ENCODE measurements around the gene CEP290.
A peak's percentile ranks its signal among the peaks of the same experiment; 100 is the strongest.
"Not testable (repeated sequence)": the region's sequence is repeated elsewhere in the genome, so short reads cannot be mapped to it uniquely, and the experiment has no call there.

Gene CEP290

DNA sequence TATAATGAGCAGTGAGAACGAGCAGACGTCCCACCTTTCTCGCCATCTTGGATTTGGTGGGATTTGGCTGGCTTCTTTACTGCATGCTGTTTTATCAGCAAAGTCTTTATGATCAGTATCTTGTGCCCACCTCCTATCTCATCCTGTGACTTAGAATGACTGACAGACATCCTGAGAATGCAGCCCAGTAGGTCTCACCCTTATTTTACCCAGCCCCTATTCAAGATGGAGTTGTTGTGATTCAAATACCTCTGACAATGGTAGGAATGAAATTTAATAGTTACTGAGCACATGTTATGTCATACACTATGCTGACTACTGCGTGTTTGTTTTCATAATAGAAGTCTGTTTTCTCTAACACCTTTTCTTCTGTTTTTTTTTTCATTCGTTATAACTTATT is 2.1 kb upstream of the CEP290 start:
- no peak overlapping the region for H3K4me3 ChIP-seq (ENCODE audit: low read depth, low read length)

DNA sequence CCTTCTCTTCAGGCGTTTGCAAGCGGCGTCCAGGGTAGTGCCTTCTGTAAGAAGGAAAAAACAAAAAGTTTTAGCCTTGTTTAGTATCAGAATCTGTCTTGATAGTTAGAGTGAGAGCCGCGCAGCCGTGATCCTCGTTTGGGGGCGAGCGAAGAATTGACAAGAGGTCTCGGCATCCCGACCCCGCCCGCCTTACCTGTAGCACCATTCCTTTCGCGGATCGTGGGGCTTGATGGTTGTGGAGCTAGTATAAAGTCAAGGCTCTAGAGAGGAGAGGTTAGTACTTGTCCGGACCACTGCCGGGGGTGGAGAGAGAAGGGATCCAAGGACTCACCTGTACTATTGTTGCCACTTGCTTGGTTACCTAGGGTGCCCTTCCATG is 713 bp upstream of the CEP290 start:
- peak overlapping the region; percentile 89 for H3K4me3 ChIP-seq (ENCODE audit: low read depth, low read length)

DNA sequence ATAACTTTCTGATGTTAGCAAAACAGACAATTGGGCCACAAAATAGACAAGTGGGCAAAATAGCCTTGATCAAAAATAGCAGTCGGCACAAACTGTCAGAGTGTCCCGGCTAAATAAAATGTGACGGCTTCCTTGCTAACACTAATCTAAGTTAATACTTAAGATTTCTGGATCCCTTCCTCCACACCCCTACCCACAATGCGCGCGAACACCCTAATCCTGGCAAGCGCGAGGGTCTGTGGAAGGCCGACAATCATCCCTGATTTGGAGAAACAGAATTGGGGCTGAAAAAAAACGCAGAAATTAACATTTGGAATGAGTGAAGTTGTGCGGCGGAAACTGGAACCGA is 489 bp downstream of the CEP290 start:
- peak overlapping the region; percentile 89 for H3K4me3 ChIP-seq (ENCODE audit: low read depth, low read length)

DNA sequence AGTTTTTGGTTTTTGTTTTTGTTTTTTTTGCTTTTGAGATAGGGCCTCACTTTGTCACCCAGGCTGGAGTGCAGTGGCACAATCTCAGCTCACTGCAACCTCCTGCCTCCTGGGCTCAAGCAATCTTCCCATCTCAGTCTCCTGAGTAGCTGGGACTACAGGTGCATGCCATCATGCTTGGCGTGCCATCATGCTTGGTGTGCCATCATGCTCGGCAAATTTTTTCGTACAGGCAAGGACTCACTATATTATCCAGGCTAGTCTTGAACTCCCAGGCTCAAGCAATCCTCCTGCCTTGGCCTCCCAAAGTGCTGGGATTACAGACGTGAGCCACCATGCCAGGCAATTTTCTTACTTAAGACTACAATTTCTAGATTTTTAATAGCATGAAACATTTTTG is 2.2 kb downstream of the CEP290 start:
- not testable (repeated sequence) for H3K4me3 ChIP-seq (ENCODE audit: low read depth, low read length)

DNA sequence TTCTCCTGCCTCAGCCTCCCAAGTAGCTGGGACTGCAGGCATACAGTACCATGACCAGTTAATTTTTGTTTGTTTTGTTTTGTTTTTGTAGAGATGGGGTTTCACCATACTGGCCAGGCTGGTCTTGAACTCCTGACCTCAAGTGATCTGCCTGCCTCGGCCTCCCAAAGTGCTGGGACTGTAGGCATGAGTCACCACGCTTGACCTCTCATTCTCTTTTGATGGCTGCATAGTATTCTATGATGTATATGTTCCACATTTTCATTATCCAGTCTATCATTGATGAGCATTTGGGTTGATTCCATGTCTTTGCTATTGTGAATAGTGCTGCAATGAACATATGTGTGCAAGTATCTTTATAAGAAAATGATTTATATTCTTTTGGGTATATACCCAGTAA is 8.7 kb downstream of the CEP290 start:
- not testable (repeated sequence) for H3K4me3 ChIP-seq (ENCODE audit: low read depth, low read length)

DNA sequence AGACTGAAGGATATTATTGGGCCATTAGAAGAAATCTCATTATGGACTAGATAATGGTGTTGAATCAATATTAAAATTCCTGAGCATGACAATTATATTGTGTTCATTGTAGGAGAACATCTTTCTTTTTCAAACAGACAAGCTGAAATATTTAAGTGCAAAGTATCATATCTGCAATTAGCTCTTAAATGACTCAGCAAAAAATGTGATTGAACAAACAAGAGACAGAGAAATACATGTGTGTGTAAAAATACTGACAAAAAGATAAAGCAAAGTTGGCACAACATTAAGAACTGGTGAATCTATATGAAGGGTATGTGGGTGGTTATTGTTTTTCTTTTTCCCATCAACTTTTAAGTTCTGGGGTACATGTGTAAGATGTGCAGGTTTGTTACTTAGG is 9.5 kb downstream of the CEP290 start:
- H3K4me3 ChIP-seq (ENCODE audit: low read depth, low read length) = no peak overlapping the region

DNA sequence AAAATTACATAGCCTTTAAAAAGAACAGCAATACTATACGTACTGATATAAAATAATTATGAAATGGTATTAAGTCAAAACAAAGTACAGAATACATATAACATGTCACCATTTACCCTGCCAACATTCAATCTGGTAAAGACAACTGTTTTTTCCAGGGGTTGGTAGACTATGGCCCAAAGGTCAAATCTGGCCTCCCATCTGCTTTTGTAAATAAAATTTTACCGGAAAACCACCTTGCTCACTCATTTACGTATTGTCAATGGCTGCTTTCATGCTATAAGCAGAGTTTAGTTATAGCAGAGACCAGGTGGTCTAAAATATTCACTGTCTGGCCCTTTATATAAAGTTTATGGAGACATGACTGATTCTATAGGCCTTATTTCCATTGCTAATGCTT is 14.0 kb downstream of the CEP290 start:
- H3K4me3 ChIP-seq (ENCODE audit: low read depth, low read length) = no peak overlapping the region

DNA sequence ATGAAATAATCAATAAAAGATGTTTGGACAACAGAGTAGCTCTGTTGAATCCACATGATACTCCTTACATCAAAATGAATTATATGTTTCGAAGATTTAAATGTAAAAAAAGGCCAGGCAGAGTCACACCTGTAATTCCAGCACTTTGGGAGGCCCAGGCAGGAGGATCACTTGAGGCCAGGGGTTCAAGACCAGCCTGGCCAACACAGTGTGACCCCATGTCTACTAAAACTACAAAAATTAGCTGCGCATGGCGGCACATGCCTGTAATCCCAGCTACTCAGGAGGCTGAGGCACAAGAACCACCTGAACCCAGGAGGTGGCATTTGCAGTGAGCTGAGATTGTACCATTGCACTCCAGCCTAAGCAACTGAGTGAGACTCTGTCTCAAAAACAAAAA is 14.8 kb downstream of the CEP290 start:
- H3K4me3 ChIP-seq (ENCODE audit: low read depth, low read length) = no peak overlapping the region

DNA sequence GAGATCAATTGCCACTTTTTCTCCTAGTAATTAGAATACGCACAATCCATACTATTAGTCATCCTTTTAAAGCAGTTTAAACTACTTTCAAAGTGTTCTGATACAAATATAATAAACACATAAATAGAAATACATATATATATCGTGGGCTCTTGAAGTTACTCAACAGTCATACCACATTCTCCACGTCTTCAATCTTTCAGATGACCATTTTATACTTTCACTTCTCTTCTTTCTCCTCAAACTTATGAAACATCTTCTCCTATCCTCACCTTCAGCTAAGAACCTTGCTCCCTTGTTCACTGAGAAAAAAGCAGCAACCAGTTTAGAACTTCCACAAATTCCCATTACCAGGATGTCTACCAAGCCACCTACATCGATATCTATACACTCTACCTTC is 19.2 kb downstream of the CEP290 start:
- no peak overlapping the region for H3K4me3 ChIP-seq (ENCODE audit: low read depth, low read length)

DNA sequence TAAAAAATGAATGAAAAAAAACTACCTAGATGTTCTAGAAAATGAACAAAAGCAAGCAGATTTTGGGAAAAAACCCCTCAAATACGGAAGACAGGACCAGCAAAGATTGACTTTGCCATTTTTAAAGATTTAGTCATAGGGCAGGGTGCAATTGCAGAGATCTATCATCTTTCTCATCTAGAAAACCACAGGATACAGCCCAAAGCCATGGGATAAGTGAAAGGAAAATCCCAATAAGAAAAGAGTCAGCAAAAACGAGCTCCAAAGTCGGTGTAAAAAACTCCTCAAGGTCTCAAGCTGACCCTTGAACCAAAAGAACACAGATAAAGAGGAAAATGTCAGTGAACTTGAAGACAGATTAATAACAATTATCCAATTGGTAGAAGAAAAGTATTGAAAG is 28.0 kb downstream of the CEP290 start:
- no peak overlapping the region for H3K4me3 ChIP-seq (ENCODE audit: low read depth, low read length)

DNA sequence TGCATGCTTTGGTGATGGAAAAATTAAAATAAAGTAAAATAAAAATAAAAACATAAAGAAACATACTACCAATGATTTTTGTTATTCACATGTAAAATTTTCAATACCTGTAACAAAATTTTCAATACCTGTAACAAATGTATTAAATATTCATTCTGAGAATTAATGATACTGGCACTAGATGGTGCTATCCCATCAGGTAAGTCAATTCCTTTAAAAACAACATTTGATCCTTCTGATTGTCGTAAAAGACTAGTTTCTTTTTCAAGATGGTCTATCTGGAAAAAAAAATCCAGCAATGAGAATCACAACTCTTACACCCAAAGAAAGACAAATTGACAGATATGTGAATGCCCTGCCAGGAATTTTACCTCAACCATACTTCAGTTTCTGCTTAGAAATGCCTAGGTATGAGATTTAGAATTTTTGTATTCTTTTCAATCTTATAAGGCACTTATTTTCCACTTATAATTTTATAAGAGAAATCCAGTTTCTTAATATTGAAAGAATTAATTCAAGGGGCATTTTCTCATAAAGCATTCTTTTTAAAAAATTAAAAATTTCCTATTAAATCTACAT is 30.7 kb downstream of the CEP290 start:
- H3K4me3 ChIP-seq (ENCODE audit: low read depth, low read length) = no peak overlapping the region

DNA sequence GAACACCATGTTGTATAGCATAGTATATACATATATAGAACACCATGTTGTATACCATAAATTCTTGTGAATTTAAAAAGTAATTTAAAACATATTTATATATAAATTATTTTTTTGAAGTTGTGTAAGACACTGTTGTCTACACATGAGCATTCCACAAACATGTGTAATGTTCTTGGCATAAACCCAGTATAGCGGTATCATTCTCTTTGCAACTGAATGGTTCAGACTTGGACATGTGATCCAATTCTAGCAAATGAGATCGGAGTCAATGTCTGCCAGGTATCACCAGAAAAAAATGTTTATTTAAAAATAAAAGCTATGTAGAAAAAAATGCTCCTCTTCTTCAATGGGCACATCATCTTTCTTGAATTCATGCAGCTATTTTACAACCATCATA is 33.9 kb downstream of the CEP290 start:
- no peak overlapping the region for H3K4me3 ChIP-seq (ENCODE audit: low read depth, low read length)

DNA sequence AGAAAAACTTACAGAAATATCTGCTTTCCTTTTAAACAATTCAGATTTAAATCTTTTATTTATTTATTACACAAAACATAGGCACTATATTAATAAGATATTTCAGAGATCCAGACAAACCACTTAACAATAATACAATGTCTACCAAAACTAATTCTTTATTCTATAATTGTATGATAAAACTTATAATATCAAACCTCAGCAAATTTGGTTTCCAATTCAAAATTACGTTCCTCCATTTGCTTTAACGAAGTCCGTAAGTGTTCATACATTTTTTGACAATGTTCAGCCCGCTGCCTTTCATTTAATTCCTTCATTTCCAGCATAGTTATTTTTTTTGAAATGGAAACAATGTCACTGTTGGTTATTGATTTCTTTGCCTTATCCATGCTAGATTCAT is 48.3 kb downstream of the CEP290 start:
- H3K4me3 ChIP-seq (ENCODE audit: low read depth, low read length) = no peak overlapping the region

DNA sequence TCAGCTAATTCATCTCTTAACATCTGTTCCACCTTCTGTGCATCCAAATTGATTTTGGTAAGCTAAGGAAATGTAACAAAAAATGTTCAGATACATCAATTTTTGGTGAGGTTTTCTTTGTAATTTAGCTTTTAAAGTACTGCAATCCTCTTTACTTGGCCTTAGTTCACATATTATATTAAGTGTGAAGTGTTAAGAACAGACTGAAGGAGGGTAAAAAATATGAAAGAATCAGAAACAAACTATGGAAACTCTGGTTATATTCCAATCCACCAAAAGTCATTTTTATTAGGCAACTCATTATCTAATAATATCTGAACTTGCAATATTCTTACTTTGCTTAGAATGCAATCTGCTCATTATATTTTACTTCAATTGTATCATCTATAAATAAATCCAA is 49.1 kb downstream of the CEP290 start:
- no peak overlapping the region for H3K4me3 ChIP-seq (ENCODE audit: low read depth, low read length)

DNA sequence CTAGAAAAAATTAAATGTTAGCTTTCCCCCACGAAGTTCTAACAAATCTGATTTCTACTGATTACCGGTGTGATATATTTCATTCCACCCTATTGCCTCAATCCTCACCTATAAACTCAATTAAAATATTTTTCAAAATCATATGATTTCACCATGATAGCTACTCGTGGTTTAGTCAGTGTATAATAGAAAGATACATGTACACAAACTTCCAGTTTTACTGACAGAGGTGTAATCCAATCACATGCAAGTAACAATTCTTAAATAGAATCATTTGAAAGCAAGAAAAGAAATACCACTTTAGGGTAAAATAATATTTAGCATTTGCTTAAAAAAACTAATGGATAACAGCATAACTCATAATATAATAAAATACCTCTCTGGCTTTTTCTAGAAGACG is 57.7 kb downstream of the CEP290 start:
- no peak overlapping the region for H3K4me3 ChIP-seq (ENCODE audit: low read depth, low read length)

DNA sequence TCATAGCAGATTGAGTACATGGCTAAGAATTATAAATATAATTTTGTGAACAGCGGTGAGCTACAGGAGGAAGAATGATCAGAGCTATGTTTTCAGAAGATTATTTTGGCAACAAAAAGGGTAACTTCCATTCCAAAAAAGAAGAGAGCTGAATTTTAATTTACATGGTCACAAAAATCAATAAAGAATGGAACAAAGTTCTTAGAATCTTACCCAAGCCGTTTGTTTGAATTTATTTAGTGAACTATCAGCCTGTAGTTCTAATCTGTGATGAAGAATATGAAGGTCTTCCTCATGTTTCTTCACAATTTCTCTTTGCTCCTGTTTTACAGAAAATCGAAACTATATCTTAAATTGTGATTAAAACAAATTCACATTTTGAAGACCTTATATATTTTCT is 58.3 kb downstream of the CEP290 start:
- H3K4me3 ChIP-seq (ENCODE audit: low read depth, low read length) = no peak overlapping the region

DNA sequence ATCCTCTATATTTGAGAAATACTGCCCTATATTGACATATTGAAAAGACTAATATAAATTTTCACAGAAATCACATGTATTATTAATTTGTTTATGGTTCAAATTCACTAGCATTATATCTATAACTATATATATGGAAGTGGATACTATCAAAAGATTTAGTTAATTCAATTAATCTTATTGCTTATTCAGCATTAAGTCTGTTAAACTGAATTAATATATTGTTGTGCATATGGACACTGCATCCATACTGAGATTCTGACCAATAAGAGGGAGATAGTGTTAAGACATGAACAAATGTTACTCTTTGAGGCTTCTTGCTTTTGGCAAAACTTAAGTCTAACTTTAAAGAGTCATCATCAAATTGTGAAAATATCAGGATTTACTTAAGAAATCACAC is 60.6 kb downstream of the CEP290 start:
- no peak overlapping the region for H3K4me3 ChIP-seq (ENCODE audit: low read depth, low read length)

DNA sequence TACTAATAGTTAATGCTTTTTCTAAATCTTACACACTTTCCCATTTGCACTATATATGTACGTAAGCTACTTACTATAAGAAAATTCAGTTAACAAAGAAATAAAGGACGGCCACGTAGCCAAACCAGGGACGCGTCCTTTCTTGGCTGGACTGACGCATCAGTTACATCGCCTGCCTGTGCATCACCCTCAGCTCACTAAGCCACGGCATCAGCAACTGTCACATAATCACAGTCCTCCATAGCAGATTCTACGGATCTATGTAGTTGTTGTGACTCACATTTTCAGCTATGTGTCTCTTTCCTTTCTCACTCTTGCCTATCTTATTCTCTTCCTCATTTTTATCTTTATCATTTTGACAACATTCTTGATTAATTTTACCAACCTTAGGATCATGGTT is 74.6 kb downstream of the CEP290 start:
- no peak overlapping the region for H3K4me3 ChIP-seq (ENCODE audit: low read depth, low read length)

DNA sequence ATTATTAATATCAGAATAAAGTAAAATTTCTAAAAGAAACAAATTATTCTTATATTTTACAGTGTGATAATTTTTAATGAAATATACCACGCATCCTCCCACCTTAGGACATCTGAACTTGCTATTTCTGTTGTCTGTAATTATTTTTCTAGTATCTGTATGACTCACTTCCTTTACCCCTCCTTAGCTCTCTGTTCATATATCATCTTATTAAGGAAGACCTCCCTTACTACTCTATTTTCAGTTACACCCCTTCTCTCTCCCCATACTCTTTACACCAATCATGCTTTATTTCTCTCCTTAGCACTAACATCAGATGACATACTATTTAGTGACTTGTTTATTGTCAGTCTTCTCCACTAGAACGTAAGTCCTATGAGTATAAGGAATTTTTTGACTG is 78.5 kb downstream of the CEP290 start:
- no peak overlapping the region for H3K4me3 ChIP-seq (ENCODE audit: low read depth, low read length)

DNA sequence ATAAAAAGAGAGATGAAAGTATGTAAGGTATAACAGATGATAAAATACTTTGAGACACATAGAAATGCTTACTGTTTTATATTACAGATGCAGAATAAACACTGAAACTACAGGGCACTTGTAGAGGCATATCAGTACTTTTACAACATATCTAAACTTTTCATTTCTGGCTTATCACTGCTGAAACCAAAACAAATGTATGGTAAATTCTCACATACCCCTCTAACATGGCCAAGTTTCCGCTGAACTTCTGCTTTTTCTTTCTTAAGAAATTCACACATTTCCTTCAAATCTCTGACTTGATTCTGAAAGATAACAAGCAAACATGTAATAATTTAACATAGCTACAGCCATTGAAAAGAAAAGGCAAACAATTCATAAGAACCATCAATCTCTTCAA is 79.4 kb downstream of the CEP290 start:
- H3K4me3 ChIP-seq (ENCODE audit: low read depth, low read length) = no peak overlapping the region

DNA sequence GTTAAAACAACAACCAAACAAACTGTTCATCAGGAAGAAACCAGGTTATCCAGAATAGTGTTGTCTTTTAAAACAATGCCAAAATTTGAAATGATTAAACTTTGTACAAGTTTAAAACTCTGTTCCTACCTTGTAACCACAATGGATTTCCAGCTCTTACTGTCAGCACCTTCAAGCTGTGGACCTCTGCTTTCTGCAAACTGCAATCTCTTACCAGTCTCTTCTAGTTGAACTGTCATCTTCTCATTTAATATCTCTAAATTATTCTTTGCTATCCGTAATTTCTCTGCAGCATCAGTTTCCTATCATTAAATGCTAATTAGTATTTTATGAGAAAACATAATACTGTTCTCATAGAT is 83.2 kb downstream of the CEP290 start:
- H3K4me3 ChIP-seq (ENCODE audit: low read depth, low read length) = no peak overlapping the region

DNA sequence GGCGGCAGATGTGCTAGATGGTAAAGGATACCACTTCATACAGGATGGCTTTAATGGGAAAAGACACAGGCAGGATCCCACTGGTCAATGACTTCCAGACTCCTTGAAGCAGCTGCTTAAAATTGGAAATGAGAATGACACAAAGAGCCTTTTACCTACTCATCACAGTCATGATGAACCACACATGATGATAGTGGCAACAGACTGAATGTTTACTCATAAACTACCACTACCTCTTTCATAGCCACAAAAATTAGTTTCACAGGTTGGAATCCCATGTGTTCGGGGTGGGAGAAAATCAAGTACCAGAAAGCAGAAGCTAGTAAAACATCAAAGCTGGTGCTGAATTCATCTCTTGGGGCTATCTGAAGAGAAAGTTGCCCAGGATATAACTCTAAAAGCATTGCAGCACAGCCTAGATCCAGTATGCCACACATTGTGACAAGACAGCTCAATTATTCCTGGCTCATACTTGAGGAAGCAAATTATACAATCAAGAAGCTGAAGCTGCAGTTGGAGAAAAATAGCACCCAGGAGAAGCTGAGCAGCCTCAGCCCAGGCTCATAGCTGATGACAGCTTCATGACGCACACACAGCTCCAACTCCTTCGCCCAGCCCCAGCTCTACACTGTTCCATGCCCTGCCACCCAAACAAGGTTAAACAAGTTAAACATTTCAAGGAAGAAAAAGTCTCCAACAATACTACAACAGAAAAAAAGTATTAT is 83.7 kb downstream of the CEP290 start:
- no peak overlapping the region for H3K4me3 ChIP-seq (ENCODE audit: low read depth, low read length)

DNA sequence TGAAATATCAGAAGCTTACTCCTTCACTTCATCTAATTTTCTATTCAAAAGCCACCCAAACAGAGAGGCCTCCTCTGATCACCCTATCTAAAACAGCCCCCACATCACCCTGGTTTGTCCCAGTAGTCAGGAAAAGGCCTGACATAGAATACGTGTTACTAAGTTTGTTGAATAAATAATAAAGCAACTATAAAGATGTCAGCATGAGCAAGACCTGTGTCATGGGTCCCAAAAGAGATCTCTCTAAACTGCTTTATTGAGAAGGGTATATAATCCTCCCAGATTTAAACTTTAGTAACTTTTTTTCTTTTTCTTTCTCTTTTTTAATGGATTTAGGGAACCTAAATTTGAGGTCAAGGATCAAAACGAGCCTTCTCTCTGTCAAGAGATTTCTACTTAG is 85.3 kb downstream of the CEP290 start:
- no peak overlapping the region for H3K4me3 ChIP-seq (ENCODE audit: low read depth, low read length)

All from iPS-11a (cell line).